ENCODE data around the gene CATSPER1.

GRCh38 chr11:66035653-66036333 is 9.5 kb upstream of the CATSPER1 start:
- TF ChIP-seq, protein P1, sequence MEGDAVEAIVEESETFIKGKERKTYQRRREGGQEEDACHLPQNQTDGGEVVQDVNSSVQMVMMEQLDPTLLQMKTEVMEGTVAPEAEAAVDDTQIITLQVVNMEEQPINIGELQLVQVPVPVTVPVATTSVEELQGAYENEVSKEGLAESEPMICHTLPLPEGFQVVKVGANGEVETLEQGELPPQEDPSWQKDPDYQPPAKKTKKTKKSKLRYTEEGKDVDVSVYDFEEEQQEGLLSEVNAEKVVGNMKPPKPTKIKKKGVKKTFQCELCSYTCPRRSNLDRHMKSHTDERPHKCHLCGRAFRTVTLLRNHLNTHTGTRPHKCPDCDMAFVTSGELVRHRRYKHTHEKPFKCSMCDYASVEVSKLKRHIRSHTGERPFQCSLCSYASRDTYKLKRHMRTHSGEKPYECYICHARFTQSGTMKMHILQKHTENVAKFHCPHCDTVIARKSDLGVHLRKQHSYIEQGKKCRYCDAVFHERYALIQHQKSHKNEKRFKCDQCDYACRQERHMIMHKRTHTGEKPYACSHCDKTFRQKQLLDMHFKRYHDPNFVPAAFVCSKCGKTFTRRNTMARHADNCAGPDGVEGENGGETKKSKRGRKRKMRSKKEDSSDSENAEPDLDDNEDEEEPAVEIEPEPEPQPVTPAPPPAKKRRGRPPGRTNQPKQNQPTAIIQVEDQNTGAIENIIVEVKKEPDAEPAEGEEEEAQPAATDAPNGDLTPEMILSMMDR (IDR thresholded peaks at IDR 0.05): no peak
- TF ChIP-seq POLR2A (IDR thresholded peaks at IDR 0.05): no peak

Measured in adrenal gland (tissue), 5 donors.